ENCODE results near the gene CLTC.

DNA sequence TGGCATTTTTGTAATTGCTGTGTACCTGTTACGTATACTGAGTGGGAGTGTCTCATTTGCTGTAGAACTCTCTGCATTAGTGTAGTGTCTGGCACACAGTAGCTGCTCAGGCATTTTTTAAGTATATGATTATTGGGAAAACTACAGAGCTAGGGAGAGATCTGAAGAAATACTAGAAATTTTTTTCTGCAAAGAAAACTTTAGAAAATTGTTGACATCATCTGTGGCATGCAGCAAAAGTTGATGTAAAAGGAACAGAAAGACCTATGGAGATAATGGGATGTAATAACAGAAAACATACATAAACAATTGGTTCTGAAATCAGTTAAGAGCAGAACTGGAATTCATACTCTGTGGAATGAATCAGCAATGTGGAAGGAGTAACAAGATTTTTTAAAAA, 11.6 kb downstream of the CLTC start:
- TF ChIP-seq POLR2A (IDR thresholded peaks at IDR 0.05): no peak
- TF ChIP-seq CTCF (IDR thresholded peaks at IDR 0.05): no peak
